HCT116 (cell line): Measurements from ENCODE around the gene SEZ6L2. TPM values are rescaled to one million over a fixed set of nuclear protein-coding genes. Genes with fewer than 3 reads are reported as not detected.

Source experiments
- ATAC-seq: fragments of 200-7000 bp; cut with Tn5 transposase; 2 replicates; pipeline ENCODE4 v1.9.1; 2020; ENCODE audit warnings: mild to moderate bottlenecking, moderate library complexity
- BruUV-seq: library from RNA; stranded (reverse); fragments of 400-500 nt; replicated peaks from 2 replicates; lab custom pipeline; 2021; lab: Mats Ljungman, UMichigan
- CTCF ChIA-PET: fragments of 300-600 bp; sonication (Branson Sonifier 250); formaldehyde crosslinking; loops from one replicate; lab custom pipeline; 2021; ENCODE audit warnings: antibody characterized with exemption; lab: Charles Lee
- POLR2A ChIA-PET: fragments of 300-600, 350-600 bp; sonication (Branson Sonifier 250); formaldehyde crosslinking; loops from one replicate; lab custom pipeline; 2021; ENCODE audit warnings: antibody characterized with exemption; lab: Charles Lee
- RAD21 ChIA-PET, 2 experiments: fragments of 300-600 bp; sonication (Branson Sonifier 250); formaldehyde crosslinking; loops; one replicate each; lab custom pipeline; 2023; ENCODE audit warnings: low total read pairs in 2 of 2; ENCODE audit not compliant: uncharacterized antibody in 2 of 2, unreplicated experiment in 2 of 2, low non-redundant PET in 1 of 2; lab: Charles Lee
- DNase-seq: peaks from one replicate; pipeline ENCODE4 v3.0.0-alpha.2; 2010; ENCODE audit warnings: low read depth, low spot score
- H2AFZ ChIP-seq: fragments of 200-600 bp; shearing (Covaris generic), sonication (generic); 2 replicates; pipeline ENCODE4 v1.6.1; 2017; ENCODE audit warnings: low read depth, mixed run types, mixed read lengths, antibody characterized with exemption, low read length; ENCODE audit not compliant: poor library complexity, severe bottlenecking
- H3K27ac ChIP-seq: 2 replicates; pipeline ENCODE4 v1.5.1; 2012; ENCODE audit warnings: low read depth, low read length
- H3K27me3 ChIP-seq: fragments of 200-600 bp; sonication (generic); 2 replicates; pipeline ENCODE4 v1.6.1; 2016; ENCODE audit warnings: mixed run types, low read length, mixed read lengths; ENCODE audit not compliant: insufficient read depth
- H3K36me3 ChIP-seq, 2 experiments: fragments of 200-500 bp in 1 of 2; fragments of 200-600 bp in 1 of 2; sonication (Bioruptor generic) in 1 of 2; sonication (generic) in 1 of 2; 2 replicates each; pipeline versions ENCODE4 v1.5.1 to v1.6.1; 2014 to 2016; ENCODE audit warnings: low read length in 2 of 2, inconsistent platforms in 1 of 2, mixed read lengths in 1 of 2, mixed run types in 1 of 2; ENCODE audit not compliant: insufficient read depth in 2 of 2, control insufficient read depth in 1 of 2
- H3K4me1 ChIP-seq, 2 experiments: fragments of 200-600 bp in 1 of 2; sonication (generic) in 1 of 2; 2 replicates each; pipeline versions ENCODE4 v1.5.1 to v1.6.1; 2012 to 2017; ENCODE audit warnings: low read length in 2 of 2, inconsistent platforms in 1 of 2, mild to moderate bottlenecking in 1 of 2, mixed read lengths in 1 of 2, mixed run types in 1 of 2, moderate library complexity in 1 of 2; ENCODE audit not compliant: insufficient read depth in 2 of 2, control insufficient read depth in 1 of 2
- H3K4me2 ChIP-seq: fragments of 200-600 bp; sonication (generic); 2 replicates; pipeline ENCODE4 v1.6.1; 2017; ENCODE audit warnings: mixed run types, low read length, mixed read lengths
- H3K4me3 ChIP-seq, 2 experiments: fragments of 200-600 bp in 1 of 2; sonication (generic) in 1 of 2; replicated peaks in 1 of 2; 2 replicates each; pipeline ENCODE4 v1.5.1; 2011 to 2016; ENCODE audit warnings: low read length in 2 of 2, control low read depth in 1 of 2, low read depth in 1 of 2, mild to moderate bottlenecking in 1 of 2, mixed read lengths in 1 of 2, mixed run types in 1 of 2
- H3K79me2 ChIP-seq: fragments of 200-600 bp; sonication (generic); 2 replicates; pipeline ENCODE4 v1.6.1; 2017; ENCODE audit warnings: mild to moderate bottlenecking, mixed run types, low read length, moderate library complexity, mixed read lengths; ENCODE audit not compliant: insufficient read depth
- H3K9ac ChIP-seq: fragments of 200-600 bp; sonication (generic); 2 replicates; pipeline ENCODE4 v1.6.1; 2016; ENCODE audit warnings: low read length, mixed read lengths
- H3K9me2 ChIP-seq: fragments of 200-600 bp; sonication (generic), shearing (Covaris generic); 2 replicates; pipeline ENCODE4 v1.6.1; 2017; ENCODE audit warnings: mixed run types, mild to moderate bottlenecking, moderate library complexity; ENCODE audit not compliant: insufficient read depth
- H3K9me3 ChIP-seq, 2 experiments: fragments of 200-500 bp in 1 of 2; fragments of 200-600 bp in 1 of 2; sonication (Bioruptor generic) in 1 of 2; sonication (generic) in 1 of 2; 2 replicates each; pipeline ENCODE4 v1.6.1; 2014 to 2017; ENCODE audit warnings: low read length in 2 of 2, mixed read lengths in 2 of 2, inconsistent platforms in 1 of 2, low read depth in 1 of 2, mild to moderate bottlenecking in 1 of 2, mixed run types in 1 of 2, moderate library complexity in 1 of 2; ENCODE audit not compliant: control insufficient read depth in 1 of 2, insufficient read depth in 1 of 2
- H4K20me1 ChIP-seq: fragments of 200-600 bp; sonication (generic), shearing (Covaris generic); 2 replicates; pipeline ENCODE4 v1.6.1; 2017; ENCODE audit warnings: mixed run types, mild to moderate bottlenecking, moderate library complexity; ENCODE audit not compliant: insufficient read depth
- ELF1 ChIP-seq: IDR thresholded peaks from 2 replicates; pipeline ENCODE4 v1.6.1; 2012; ENCODE audit warnings: low read depth, borderline replicate concordance
- EZH2phosphoT487 ChIP-seq: fragments of 200-600 bp; IDR thresholded peaks from 2 replicates; pipeline ENCODE4 v1.6.1; 2018; ENCODE audit warnings: antibody characterized with exemption, borderline replicate concordance
- JUND ChIP-seq: IDR thresholded peaks from 2 replicates; pipeline ENCODE4 v1.6.1; 2012
- POLR2AphosphoS5 ChIP-seq: IDR thresholded peaks from 2 replicates; pipeline ENCODE4 v1.6.1; 2011; ENCODE audit warnings: mild to moderate bottlenecking, low read depth, low read length, moderate library complexity
- RAD21 ChIP-seq: IDR thresholded peaks from 2 replicates; pipeline ENCODE4 v1.6.1; 2012; ENCODE audit warnings: low read depth, mild to moderate bottlenecking
- REST ChIP-seq: IDR thresholded peaks from 2 replicates; pipeline ENCODE4 v1.6.1; 2012; ENCODE audit warnings: low read depth
- SIN3A ChIP-seq: IDR thresholded peaks from 2 replicates; pipeline ENCODE4 v1.6.1; 2012; ENCODE audit warnings: low read depth
- SRF ChIP-seq: IDR thresholded peaks from 2 replicates; pipeline ENCODE4 v1.6.1; 2012; ENCODE audit warnings: low read depth
- TCF7L2 ChIP-seq: IDR thresholded peaks from 2 replicates; pipeline ENCODE4 v1.7.0; 2011; ENCODE audit warnings: borderline replicate concordance, inconsistent platforms; ENCODE audit not compliant: insufficient read depth, insufficient read length; ENCODE audit errors: extremely low read depth
- YY1 ChIP-seq: IDR thresholded peaks from 2 replicates; pipeline ENCODE4 v1.6.1; 2011; ENCODE audit warnings: low read length, low read depth, moderate library complexity, mild to moderate bottlenecking; ENCODE audit not compliant: insufficient replicate concordance; ENCODE audit errors: extremely low read depth
- ZFX ChIP-seq: fragments of 450-650 bp; IDR thresholded peaks from 2 replicates; pipeline ENCODE4 v1.6.1; 2017
- intact Hi-C: fragments of 100-400 bp; cut with micrococcal nuclease; formaldehyde crosslinking; loops from 2 replicates; pipeline ENCODE4 v1.10.0; 2022
- total RNA-seq: library from RNA; stranded (reverse); gene quantifications from one replicate; pipeline ENCODE4 v1.2.1, GENCODE V29; 2021; ENCODE audit not compliant: unreplicated experiment
- TF ChIP-seq, protein P1 (sequence below): IDR thresholded peaks from 2 replicates; pipeline ENCODE4 v1.6.1; 2012

The SEZ6L2 gene
- total RNA-seq, 1 experiment from 2014 or later: 49.3 TPM

- DNase-seq (no peak), ATAC-seq (no peak)
- Histone ChIP-seq H3K27me3 (no peaks in the 10 kb centered on the region), H3K4me3 (no peak overlapping the region), H3K4me2 (no peak overlapping the region), H3K4me1 (peaks cover 9 to 31% of the 10 kb centered on the region in 2 experiments), H4K20me1 (no peaks in the 10 kb centered on the region), H3K79me2 (no peaks in the 10 kb centered on the region), H3K36me3 (no peaks in the 10 kb centered on the region), H3K9ac (no peak overlapping the region), H3K9me3 (no peaks in the 10 kb centered on the region), H3K9me2 (no peaks in the 10 kb centered on the region), H3K27ac (no peak overlapping the region), H2AFZ (no peak overlapping the region)
- TF ChIP-seq ZFX (no peak), RAD21 (no peak), EZH2phosphoT487 (no peak), POLR2AphosphoS5 (no peak), SIN3A (no peak), ELF1 (no peak), JUND (no peak), YY1 (no peak), REST (no peak), SRF (no peak), TCF7L2 (no peak)
- TF ChIP-seq, protein P1, sequence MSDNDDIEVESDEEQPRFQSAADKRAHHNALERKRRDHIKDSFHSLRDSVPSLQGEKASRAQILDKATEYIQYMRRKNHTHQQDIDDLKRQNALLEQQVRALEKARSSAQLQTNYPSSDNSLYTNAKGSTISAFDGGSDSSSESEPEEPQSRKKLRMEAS: no peak
- BruUV-seq: no TSS peak
- ChIA-PET CTCF (no interaction called here), POLR2A (no interaction called here), RAD21 (no interaction called here)
- intact Hi-C loops: no loop called here
Measured at GRCh38 chr16:29896841-29897240, 2.5 kb downstream of the SEZ6L2 start.
